WERI-Rb-1 (cell line): ENCODE data around the gene MACC1.

ENCODE experiments used
- DNase-seq: peaks from one replicate; pipeline ENCODE4 v3.0.0-alpha.2; 2020
- H3K27ac ChIP-seq: fragments of 250-450 bp; sonication (Bioruptor Pico); 2 replicates; pipeline ENCODE4 v1.5.1; 2020; ENCODE audit warnings: mild to moderate bottlenecking, moderate library complexity
- H3K27me3 ChIP-seq: fragments of 250-450 bp; sonication (Bioruptor Pico); 2 replicates; pipeline ENCODE4 v1.5.1; 2021; ENCODE audit warnings: mild to moderate bottlenecking, low read depth, moderate library complexity; ENCODE audit not compliant: insufficient read depth, severe bottlenecking
- H3K36me3 ChIP-seq: fragments of 250-450 bp; sonication (Bioruptor Pico); 2 replicates; pipeline ENCODE4 v1.5.1; 2020; ENCODE audit warnings: mild to moderate bottlenecking, moderate library complexity
- H3K4me3 ChIP-seq: 2 replicates; pipeline ENCODE4 v1.5.1; 2011; ENCODE audit warnings: low read depth, mild to moderate bottlenecking, control low read depth, low read length
- H3K9me3 ChIP-seq: fragments of 250-450 bp; sonication (Bioruptor Pico); 2 replicates; pipeline ENCODE4 v1.5.1; 2021; ENCODE audit warnings: mild to moderate bottlenecking, moderate library complexity; ENCODE audit not compliant: severe bottlenecking
- TF ChIP-seq, protein P1 (sequence below): IDR thresholded peaks from 2 replicates; pipeline ENCODE4 v1.5.1; 2011; ENCODE audit warnings: low read depth, mild to moderate bottlenecking, control low read depth, inconsistent platforms, low read length

The MACC1 gene

DNA sequence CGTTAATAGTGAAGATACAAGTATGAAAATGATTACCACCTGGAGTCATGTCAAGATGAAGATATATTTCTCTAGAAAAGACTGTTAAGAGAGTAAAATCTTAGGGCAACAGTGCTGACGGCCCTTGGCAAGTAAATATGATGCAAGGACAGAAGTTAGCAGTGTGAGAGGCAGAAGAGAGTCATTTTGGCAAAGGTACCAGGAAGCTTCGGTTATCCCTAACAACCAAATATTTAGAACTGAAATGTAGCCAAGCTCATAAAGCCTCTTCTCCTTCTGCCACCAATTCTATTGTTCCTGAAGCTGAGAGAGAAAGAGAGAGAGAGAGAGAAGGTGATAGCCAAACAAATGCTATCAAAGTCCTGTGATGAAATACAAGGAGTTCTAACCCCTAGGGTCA, 109.6 kb downstream of the MACC1 start:
- Histone ChIP-seq H3K9me3 (no peaks in the 10 kb centered on the region), H3K27me3 (no peaks in the 10 kb centered on the region), H3K4me3 (no peak overlapping the region), H3K36me3 (no peaks in the 10 kb centered on the region), H3K27ac (no peak overlapping the region)
- no peak for DNase-seq
- TF ChIP-seq, protein P1, sequence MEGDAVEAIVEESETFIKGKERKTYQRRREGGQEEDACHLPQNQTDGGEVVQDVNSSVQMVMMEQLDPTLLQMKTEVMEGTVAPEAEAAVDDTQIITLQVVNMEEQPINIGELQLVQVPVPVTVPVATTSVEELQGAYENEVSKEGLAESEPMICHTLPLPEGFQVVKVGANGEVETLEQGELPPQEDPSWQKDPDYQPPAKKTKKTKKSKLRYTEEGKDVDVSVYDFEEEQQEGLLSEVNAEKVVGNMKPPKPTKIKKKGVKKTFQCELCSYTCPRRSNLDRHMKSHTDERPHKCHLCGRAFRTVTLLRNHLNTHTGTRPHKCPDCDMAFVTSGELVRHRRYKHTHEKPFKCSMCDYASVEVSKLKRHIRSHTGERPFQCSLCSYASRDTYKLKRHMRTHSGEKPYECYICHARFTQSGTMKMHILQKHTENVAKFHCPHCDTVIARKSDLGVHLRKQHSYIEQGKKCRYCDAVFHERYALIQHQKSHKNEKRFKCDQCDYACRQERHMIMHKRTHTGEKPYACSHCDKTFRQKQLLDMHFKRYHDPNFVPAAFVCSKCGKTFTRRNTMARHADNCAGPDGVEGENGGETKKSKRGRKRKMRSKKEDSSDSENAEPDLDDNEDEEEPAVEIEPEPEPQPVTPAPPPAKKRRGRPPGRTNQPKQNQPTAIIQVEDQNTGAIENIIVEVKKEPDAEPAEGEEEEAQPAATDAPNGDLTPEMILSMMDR: no peak

DNA sequence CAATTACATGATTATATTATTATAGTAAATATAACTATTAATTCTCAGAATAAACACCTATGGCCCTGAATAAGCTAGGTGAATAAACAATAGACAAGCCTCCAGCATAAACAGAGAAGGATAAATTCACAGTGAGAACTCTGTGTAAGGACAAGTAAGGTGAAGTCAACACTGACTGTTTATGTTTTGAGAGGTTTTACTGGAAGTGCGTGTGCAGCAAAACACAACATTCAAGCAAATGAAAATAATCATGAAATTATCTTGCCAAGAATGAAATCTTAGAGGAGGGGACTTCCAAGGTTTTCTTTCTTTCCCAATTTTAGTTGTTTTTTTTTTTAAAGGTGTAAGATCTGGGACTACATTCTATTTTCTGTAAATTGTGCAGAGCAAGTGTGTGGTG, 112.5 kb downstream of the MACC1 start:
- Histone ChIP-seq H3K4me3 (no peak overlapping the region), H3K27ac (no peak overlapping the region), H3K9me3 (no peaks in the 10 kb centered on the region), H3K36me3 (no peaks in the 10 kb centered on the region), H3K27me3 (no peaks in the 10 kb centered on the region)
- TF ChIP-seq, protein P1: no peak
- DNase-seq: no peak

DNA sequence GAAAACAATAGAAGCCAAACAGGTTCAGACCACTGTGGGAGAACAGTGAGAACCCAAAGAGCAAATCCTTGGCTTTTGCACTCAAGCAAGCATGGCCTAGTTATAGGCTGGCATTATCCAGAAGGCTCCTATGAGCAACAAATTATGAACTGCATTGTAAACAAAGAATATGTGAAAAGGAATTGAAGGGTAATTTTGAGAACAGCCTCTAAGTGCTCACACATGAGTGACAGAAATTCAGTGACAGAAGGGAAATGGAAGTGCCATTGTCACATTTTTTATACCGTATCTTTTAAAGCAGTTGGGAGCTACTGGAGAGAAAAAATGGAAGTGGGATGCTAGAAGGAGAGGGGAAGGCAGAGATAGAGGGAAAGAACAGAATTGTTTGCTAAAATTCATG, 114.2 kb downstream of the MACC1 start:
- TF ChIP-seq, protein P1: no peak
- no peak for DNase-seq
- no peaks in the 10 kb centered on the region for H3K9me3 ChIP-seq
- no peak overlapping the region for H3K27ac ChIP-seq
- no peaks in the 10 kb centered on the region for H3K36me3 ChIP-seq
- no peaks in the 10 kb centered on the region for H3K27me3 ChIP-seq
- no peak overlapping the region for H3K4me3 ChIP-seq

DNA sequence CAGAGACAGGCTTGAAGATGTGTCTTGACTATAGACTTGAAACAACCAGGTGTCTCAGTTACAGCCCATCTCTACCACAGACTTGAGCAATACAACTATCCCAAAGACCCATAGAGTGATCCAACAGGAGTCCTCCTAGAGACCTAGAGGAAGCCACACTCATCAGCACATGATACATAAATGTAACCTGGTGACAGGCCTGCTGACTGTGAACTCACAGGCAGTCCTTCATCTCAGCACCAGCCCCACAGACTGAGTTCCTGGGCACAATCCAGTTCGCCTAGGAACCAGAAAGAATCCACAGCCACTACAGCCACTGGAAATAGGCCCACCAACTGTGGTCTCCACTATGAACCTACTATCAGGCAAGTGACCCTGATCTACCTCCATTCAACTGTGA, 121.3 kb downstream of the MACC1 start:
- Histone ChIP-seq H3K36me3 (no peaks in the 10 kb centered on the region), H3K4me3 (no peak overlapping the region), H3K27ac (no peak overlapping the region), H3K27me3 (no peaks in the 10 kb centered on the region), H3K9me3 (no peaks in the 10 kb centered on the region)
- TF ChIP-seq, protein P1: no peak
- DNase-seq: no peak

DNA sequence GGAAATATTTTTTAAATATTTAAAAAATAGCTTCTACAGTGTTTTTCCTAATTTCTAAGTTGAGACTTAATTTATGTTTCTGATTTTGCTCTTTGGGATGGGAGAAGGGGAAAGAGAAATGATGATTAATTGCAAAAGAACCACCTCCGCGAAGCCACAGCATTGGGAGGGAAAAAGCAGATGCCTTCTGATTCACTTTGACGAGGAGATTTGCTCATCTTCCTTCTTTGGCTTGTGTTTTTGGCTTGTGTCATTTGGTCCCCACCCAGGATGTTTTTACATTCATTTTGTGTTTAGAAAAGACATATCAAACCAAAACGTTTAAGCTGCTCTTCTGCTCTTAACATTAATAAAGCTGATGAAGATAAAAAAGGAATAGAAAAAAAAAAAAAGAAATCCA, 121.7 kb downstream of the MACC1 start:
- DNase-seq: no peak
- Histone ChIP-seq H3K4me3 (no peak overlapping the region), H3K27me3 (no peaks in the 10 kb centered on the region), H3K36me3 (no peaks in the 10 kb centered on the region), H3K27ac (no peak overlapping the region), H3K9me3 (no peaks in the 10 kb centered on the region)
- TF ChIP-seq, protein P1: no peak

DNA sequence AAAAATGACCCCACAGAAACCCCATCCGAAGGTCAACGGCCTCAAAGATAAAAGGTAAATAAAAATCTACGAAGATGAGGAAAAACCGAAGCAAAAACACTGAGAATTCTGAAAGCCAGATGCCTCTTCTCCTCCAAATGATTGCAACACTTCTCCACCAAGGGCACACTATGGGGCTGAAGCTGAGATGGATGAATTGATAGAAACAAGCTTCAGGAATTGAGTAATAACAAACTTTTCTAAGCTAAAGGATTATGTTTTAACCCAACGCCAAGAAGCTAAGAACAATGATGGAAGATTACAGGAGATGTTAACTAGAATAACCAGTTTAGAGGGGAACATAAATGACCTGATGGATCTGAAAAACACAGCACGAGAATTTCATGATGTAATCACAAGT, 127.8 kb downstream of the MACC1 start:
- H3K9me3 ChIP-seq: no peaks in the 10 kb centered on the region
- no peak for DNase-seq
- no peaks in the 10 kb centered on the region for H3K27me3 ChIP-seq
- H3K36me3 ChIP-seq: no peaks in the 10 kb centered on the region
- no peak overlapping the region for H3K4me3 ChIP-seq
- H3K27ac ChIP-seq: no peak overlapping the region
- TF ChIP-seq, protein P1: no peak
